ENCODE measurements around the gene FAAH. TPM values are rescaled to one million over a fixed set of nuclear protein-coding genes. Genes with fewer than 3 reads are reported as not detected.
A peak's percentile ranks its signal among the peaks of the same experiment; 100 is the strongest.

The FAAH gene
- total RNA-seq, 2 donors from 2014 or later, result 6.3 to 10.5 TPM

GRCh38 chr1:46396441-46397398, 2.6 kb downstream of the FAAH start:
- Histone ChIP-seq H3K4me3 (no peak overlapping the region), H3K27ac (no peak overlapping the region), H3K27me3 (no peaks in the 10 kb centered on the region), H3K4me1 (peaks cover 0 to 36% of the 10 kb centered on the region in 2 donors), H3K36me3 (no peaks in the 10 kb centered on the region), H3K9me3 (peaks cover 0 to 11% of the 10 kb centered on the region in 2 donors)
- TF ChIP-seq CTCF (IDR thresholded peaks at IDR 0.05), result no peak
- no peak for DNase-seq (ENCODE audit: low spot score)

GRCh38 chr1:46399307-46399706, 5.2 kb downstream of the FAAH start:
- Histone ChIP-seq H3K9me3 (no peaks in the 10 kb centered on the region), H3K27ac (no peak overlapping the region), H3K4me1 (peaks cover 0 to 41% of the 10 kb centered on the region in 2 donors), H3K27me3 (no peaks in the 10 kb centered on the region), H3K36me3 (no peaks in the 10 kb centered on the region), H3K4me3 (peak overlapping the region in 1 of 2 donors; percentile 3)
- DNase-seq (ENCODE audit: low spot score), result no peak
- TF ChIP-seq CTCF (IDR thresholded peaks at IDR 0.05), result no peak

- Histone ChIP-seq H3K36me3 (no peaks in the 10 kb centered on the region), H3K27ac (no peak overlapping the region), H3K4me3 (no peak overlapping the region), H3K9me3 (no peaks in the 10 kb centered on the region), H3K27me3 (no peaks in the 10 kb centered on the region), H3K4me1 (peaks cover 0 to 30% of the 10 kb centered on the region in 2 donors)
- no peak for TF ChIP-seq CTCF (IDR thresholded peaks at IDR 0.05)
- no peak for DNase-seq (ENCODE audit: low spot score)
Measured at GRCh38 chr1:46400421-46400820, 6.3 kb downstream of the FAAH start.

- H3K4me3 ChIP-seq, result no peak overlapping the region
- H3K9me3 ChIP-seq, result no peaks in the 10 kb centered on the region
- no peaks in the 10 kb centered on the region for H3K27me3 ChIP-seq
- H3K36me3 ChIP-seq, result no peaks in the 10 kb centered on the region
- no peak for DNase-seq (ENCODE audit: low spot score)
- H3K27ac ChIP-seq, result no peak overlapping the region
- peaks cover 0 to 27% of the 10 kb centered on the region in 2 donors for H3K4me1 ChIP-seq
- TF ChIP-seq CTCF (IDR thresholded peaks at IDR 0.05), result no peak
Measured at GRCh38 chr1:46401154-46401913, 7.2 kb downstream of the FAAH start.

- peak overlapping the region in 1 of 2 donors; percentile 11 for H3K4me3 ChIP-seq
- peak; percentile 77 for DNase-seq (ENCODE audit: low spot score)
- H3K27me3 ChIP-seq, result no peaks in the 10 kb centered on the region
- no peak overlapping the region for H3K27ac ChIP-seq
- no peaks in the 10 kb centered on the region for H3K36me3 ChIP-seq
- peaks cover 0 to 22% of the 10 kb centered on the region in 2 donors for H3K4me1 ChIP-seq
- no peaks in the 10 kb centered on the region for H3K9me3 ChIP-seq
- TF ChIP-seq CTCF (IDR thresholded peaks at IDR 0.05), result no peak
Measured at GRCh38 chr1:46401964-46402626, 8.0 kb downstream of the FAAH start.
